ENCODE measurements around the gene HOXD9. TPM values are rescaled to one million over a fixed set of nuclear protein-coding genes. Genes with fewer than 3 reads are reported as not detected.

Gene HOXD9
- total and polyA plus RNA-seq, 2 of the 8 experiments (the other 6 are each of a cell fraction or from before 2014, with no cell fraction given) = not detected

DNA sequence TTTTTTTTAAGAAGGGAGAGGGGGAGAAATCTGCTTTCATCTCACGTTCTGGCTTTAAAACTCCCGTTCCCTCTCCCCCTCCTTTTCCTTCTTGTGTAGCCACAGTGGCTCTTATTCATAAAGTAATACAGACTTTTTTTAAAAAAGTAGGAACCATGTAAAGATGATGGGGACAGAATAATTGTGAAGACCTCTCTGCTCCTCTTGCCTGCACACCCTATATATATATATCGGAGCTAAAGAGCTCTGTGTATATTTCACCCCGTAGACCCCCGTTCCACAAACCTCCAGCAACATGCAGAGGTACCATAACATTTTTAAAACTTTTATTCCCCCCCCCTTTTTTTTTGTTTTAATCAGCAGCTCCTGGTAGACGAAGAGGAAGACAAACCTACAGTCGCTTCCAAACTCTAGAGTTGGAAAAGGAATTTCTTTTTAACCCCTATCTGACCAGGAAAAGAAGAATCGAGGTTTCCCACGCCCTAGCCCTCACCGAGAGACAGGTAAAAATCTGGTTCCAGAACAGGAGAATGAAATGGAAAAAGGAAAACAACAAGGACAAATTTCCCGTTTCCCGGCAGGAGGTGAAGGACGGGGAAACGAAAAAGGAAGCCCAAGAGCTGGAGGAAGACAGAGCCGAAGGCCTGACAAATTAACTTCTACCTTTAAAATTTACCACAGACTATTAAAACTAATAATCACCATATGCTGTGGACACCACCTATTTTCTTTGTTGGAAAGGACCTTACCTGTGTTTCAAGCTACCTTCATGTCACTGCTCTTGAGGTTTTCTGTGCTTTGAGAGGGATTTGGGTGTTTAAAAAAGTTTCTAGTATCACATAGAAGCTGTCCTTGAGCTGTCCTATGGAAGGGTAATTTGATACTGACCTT is 8.7 kb downstream of the HOXD9 start (continued):
- no peak for TF ChIP-seq HDAC2 (IDR thresholded peaks at IDR 0.05; ENCODE audit: borderline replicate concordance in 1 of 2, low read depth in 2 of 2, low read length in 2 of 2)
- TF ChIP-seq EP300 (IDR thresholded peaks at IDR 0.05; ENCODE audit: borderline replicate concordance in 1 of 2, low read depth in 2 of 2, low read length in 2 of 2) = no peak
- TF ChIP-seq ASH2L (IDR thresholded peaks at IDR 0.05; ENCODE audit: low read length) = no peak
